ENCODE measurements around the gene OPRM1. TPM values are rescaled to one million over a fixed set of nuclear protein-coding genes. Genes with fewer than 3 reads are reported as not detected.

Gene OPRM1
- total RNA-seq, 1 donor from 2014 or later, result not detected

- Mint-ChIP-seq H3K4me3 (ENCODE audit: unreplicated experiment) (no peak overlapping the region), H3K9me3 (ENCODE audit: unreplicated experiment) (no peaks in the 10 kb centered on the region), H3K27ac (ENCODE audit: unreplicated experiment) (no peak overlapping the region), H3K36me3 (ENCODE audit: low read depth, unreplicated experiment) (no peaks in the 10 kb centered on the region), H3K4me1 (ENCODE audit: low read depth, unreplicated experiment) (peaks cover 4% of the 10 kb centered on the region), H3K27me3 (ENCODE audit: low read depth, unreplicated experiment) (peaks cover 2% of the 10 kb centered on the region)
- Histone ChIP-seq H3K4me2 (ENCODE audit: low read length) (no peak overlapping the region), H3K27me3 (ENCODE audit: insufficient read depth, low read length) (no peaks in the 10 kb centered on the region), H4K20me1 (ENCODE audit: insufficient read depth, low read length) (no peaks in the 10 kb centered on the region), H3K4me3 (ENCODE audit: insufficient read depth, low read depth, low read length) (no peak overlapping the region), H3K79me2 (ENCODE audit: insufficient read depth, low read length) (no peaks in the 10 kb centered on the region), H3K36me3 (ENCODE audit: insufficient read depth, low read length) (no peaks in the 10 kb centered on the region), H3K9ac (ENCODE audit: low read length) (no peak overlapping the region), H3K4me1 (ENCODE audit: insufficient read depth, low read length) (no peaks in the 10 kb centered on the region), H3K9me3 (ENCODE audit: insufficient read depth, low read depth, low read length) (no peaks in the 10 kb centered on the region), H2AFZ (ENCODE audit: low read depth, low read length) (no peak overlapping the region), H3K27ac (ENCODE audit: low read depth, low read length) (no peak overlapping the region)
- no peak for DNase-seq (ENCODE audit: low read depth)
- TF ChIP-seq CTCF (IDR thresholded peaks at IDR 0.05; ENCODE audit: insufficient read depth, low read depth, low read length) (no peak), EZH2 (IDR thresholded peaks at IDR 0.05; ENCODE audit: insufficient read depth, low read length) (no peak)
- no peak for FAIRE-seq
Observed at GRCh38 chr6:154277629-154278017, 238.6 kb downstream of the OPRM1 start.

- Mint-ChIP-seq H3K36me3 (ENCODE audit: low read depth, unreplicated experiment) (no peaks in the 10 kb centered on the region), H3K4me1 (ENCODE audit: low read depth, unreplicated experiment) (peaks cover 4% of the 10 kb centered on the region), H3K27me3 (ENCODE audit: low read depth, unreplicated experiment) (no peaks in the 10 kb centered on the region), H3K27ac (ENCODE audit: unreplicated experiment) (no peak overlapping the region), H3K4me3 (ENCODE audit: unreplicated experiment) (no peak overlapping the region), H3K9me3 (ENCODE audit: unreplicated experiment) (peaks cover 2% of the 10 kb centered on the region)
- Histone ChIP-seq H3K79me2 (ENCODE audit: insufficient read depth, low read length) (no peaks in the 10 kb centered on the region), H3K36me3 (ENCODE audit: insufficient read depth, low read length) (no peaks in the 10 kb centered on the region), H2AFZ (ENCODE audit: low read depth, low read length) (no peak overlapping the region), H3K4me1 (ENCODE audit: insufficient read depth, low read length) (no peaks in the 10 kb centered on the region), H4K20me1 (ENCODE audit: insufficient read depth, low read length) (no peaks in the 10 kb centered on the region), H3K9ac (ENCODE audit: low read length) (no peak overlapping the region), H3K27ac (ENCODE audit: low read depth, low read length) (no peak overlapping the region), H3K4me3 (ENCODE audit: insufficient read depth, low read depth, low read length) (no peak overlapping the region), H3K27me3 (ENCODE audit: insufficient read depth, low read length) (no peaks in the 10 kb centered on the region), H3K4me2 (ENCODE audit: low read length) (no peak overlapping the region), H3K9me3 (ENCODE audit: insufficient read depth, low read depth, low read length) (peaks cover 2% of the 10 kb centered on the region)
- DNase-seq (ENCODE audit: low read depth) (no peak), FAIRE-seq (no peak)
- TF ChIP-seq EZH2 (IDR thresholded peaks at IDR 0.05; ENCODE audit: insufficient read depth, low read length) (no peak), CTCF (IDR thresholded peaks at IDR 0.05; ENCODE audit: insufficient read depth, low read depth, low read length) (no peak)
Observed at GRCh38 chr6:154280521-154280920, 241.5 kb downstream of the OPRM1 start.

GRCh38 chr6:154284313-154284853 lies 245.3 kb downstream of the OPRM1 start:
- Histone ChIP-seq H3K79me2 (ENCODE audit: insufficient read depth, low read length) (no peaks in the 10 kb centered on the region), H3K4me3 (ENCODE audit: insufficient read depth, low read depth, low read length) (no peak overlapping the region), H3K9ac (ENCODE audit: low read length) (no peak overlapping the region), H4K20me1 (ENCODE audit: insufficient read depth, low read length) (no peaks in the 10 kb centered on the region), H3K4me1 (ENCODE audit: insufficient read depth, low read length) (peaks cover 3% of the 10 kb centered on the region), H3K4me2 (ENCODE audit: low read length) (no peak overlapping the region), H3K27me3 (ENCODE audit: insufficient read depth, low read length) (no peaks in the 10 kb centered on the region), H2AFZ (ENCODE audit: low read depth, low read length) (no peak overlapping the region), H3K27ac (ENCODE audit: low read depth, low read length) (no peak overlapping the region), H3K36me3 (ENCODE audit: insufficient read depth, low read length) (no peaks in the 10 kb centered on the region), H3K9me3 (ENCODE audit: insufficient read depth, low read depth, low read length) (peaks cover 2% of the 10 kb centered on the region)
- TF ChIP-seq EZH2 (IDR thresholded peaks at IDR 0.05; ENCODE audit: insufficient read depth, low read length) (no peak), CTCF (IDR thresholded peaks at IDR 0.05; ENCODE audit: insufficient read depth, low read depth, low read length) (no peak)
- H3K27ac Mint-ChIP-seq (ENCODE audit: unreplicated experiment), result no peak overlapping the region
- H3K9me3 Mint-ChIP-seq (ENCODE audit: unreplicated experiment), result peaks cover 2% of the 10 kb centered on the region
- no peak for DNase-seq (ENCODE audit: low read depth)
- H3K27me3 Mint-ChIP-seq (ENCODE audit: low read depth, unreplicated experiment), result no peaks in the 10 kb centered on the region
- H3K4me3 Mint-ChIP-seq (ENCODE audit: unreplicated experiment), result no peak overlapping the region
- no peak for FAIRE-seq
- H3K4me1 Mint-ChIP-seq (ENCODE audit: low read depth, unreplicated experiment), result no peaks in the 10 kb centered on the region
- no peaks in the 10 kb centered on the region for H3K36me3 Mint-ChIP-seq (ENCODE audit: low read depth, unreplicated experiment)
